Suppressor macrophage treated with lipopolysaccharide for 1 hour (primary cell): ENCODE data around the gene AMPD3.

ENCODE experiments used
- DNase-seq, 3 donors: peaks; one replicate each; pipeline ENCODE4 v3.0.0-alpha.2; 2020 to 2022

The AMPD3 gene

DNA sequence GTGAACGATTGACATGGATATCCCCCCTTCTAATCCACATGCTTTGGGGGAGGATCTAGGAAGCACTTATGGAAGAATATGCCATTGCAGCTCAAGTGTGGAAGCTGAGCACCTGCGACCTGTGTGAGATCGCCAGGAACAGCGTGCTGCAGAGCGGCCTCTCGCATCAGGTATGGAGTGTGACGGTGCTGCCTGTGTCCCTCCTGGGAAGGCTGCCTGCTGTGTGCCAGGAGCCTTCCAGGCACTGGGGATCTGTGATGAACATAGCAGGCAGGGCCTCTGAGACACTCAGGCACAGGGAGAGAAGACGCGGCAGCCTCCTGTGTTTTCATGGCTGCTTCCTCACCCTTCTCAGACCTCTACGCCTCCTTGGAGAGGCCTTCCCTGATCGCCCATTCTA lies 49.4 kb downstream of the AMPD3 start:
- no peak for DNase-seq

DNA sequence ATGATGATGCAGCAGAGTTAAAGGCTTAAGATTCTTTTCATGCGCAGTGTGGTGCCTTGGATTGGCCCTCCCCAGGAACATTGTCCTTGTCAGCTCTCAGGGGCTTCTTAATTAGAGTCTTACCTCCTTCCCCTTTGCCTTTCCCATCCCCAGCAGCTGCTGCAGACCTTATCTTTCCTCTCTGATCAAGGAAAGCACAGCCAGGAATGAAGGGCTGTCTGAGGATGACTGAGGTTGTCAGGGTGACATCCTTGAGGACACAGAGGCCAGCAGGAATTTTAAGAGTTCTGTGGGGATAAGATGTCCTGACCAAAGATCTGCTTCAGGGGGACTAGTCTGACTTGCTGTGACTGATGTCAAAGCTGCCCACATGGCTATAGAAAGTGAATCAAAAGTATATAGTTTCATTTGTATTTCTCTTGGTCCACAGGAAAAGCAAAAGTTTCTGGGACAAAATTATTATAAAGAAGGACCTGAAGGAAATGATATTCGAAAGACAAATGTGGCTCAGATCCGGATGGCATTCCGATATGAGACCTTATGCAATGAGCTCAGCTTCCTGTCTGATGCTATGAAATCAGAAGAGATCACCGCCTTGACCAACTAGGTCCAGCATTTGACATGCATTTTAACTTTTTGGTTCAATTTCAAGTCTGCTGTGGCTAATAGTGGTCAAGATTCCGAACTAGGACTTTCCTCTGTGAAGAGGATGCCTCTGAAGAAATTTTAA lies 50.4 kb downstream of the AMPD3 start:
- no peak for DNase-seq

DNA sequence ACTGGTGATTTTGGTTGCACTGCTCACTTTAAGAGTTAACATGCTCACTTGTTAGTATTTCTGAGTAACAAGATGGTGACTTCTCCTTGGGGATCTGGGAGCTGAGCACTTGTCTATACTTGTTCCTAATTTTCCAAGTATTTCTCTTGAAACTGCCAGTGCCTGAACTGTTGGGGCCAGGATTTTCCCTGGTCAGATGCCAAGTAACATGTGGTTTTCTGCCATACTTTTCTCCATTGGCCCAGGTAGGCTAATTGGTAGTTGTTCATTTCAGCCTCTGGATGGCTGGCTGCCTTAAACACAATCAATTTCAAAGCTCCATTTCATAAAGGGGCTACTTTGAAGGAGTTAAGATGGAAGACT lies 50.9 kb downstream of the AMPD3 start:
- no peak for DNase-seq

DNA sequence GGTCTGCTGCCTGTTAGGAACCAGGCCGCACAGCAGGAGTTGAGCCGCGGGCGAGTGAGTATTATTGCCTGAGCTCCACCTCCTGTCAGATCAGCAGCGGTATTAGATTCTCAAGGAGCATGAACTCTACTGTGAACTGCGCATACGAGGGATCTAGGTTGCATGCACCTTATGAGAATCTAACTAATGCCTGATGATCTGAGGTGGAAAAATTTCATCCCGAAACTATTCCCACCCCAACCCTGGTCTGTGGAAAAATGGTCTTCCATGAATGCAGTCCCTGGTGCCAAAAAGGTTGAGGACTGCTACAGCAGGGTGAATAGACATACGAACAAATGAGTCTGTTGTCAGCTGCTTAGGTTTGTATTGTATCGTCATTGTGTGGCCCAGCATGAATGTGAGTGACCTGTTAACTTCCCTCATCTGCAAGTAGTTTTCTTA lies 56.1 kb downstream of the AMPD3 start:
- DNase-seq: no peak

DNA sequence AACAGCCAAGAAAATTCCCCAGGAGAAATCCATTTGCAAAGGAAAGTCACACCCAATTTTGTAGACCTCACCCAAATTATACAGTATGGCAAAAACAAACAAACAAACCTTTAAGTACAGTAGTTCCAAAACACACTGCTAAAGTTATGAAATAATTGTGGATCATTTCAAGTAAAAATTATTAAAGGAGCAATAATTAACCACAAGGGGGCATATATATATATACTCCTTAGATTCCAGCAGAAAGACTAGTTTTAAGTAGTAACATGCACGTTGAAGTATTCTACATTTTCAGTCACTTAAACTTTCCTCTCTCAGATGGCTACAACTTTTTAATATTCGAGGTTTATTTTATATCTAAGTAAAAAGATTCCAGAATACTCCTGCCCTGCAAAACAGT lies 59.1 kb downstream of the AMPD3 start:
- DNase-seq: peak in 2 of 3 donors; percentile 52 to 55

DNA sequence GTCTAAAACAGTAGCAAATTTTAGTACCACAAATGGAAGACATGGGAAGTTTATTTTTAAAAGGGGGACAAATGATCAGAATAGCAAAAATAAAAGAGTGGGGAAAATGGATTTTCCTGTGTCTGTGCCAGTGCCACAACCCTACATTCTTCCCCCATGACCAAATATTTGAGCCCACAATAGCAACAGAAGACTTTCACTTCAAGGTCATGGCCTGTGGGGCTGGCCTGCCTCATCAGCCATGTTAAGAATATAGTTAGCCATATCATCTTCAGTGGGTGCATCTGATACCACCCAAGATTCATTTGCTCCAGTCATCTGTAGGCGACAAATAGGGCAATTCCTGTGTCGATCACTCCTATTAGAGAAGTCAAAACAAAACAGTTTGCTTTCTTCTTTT lies 59.6 kb downstream of the AMPD3 start:
- DNase-seq: no peak

DNA sequence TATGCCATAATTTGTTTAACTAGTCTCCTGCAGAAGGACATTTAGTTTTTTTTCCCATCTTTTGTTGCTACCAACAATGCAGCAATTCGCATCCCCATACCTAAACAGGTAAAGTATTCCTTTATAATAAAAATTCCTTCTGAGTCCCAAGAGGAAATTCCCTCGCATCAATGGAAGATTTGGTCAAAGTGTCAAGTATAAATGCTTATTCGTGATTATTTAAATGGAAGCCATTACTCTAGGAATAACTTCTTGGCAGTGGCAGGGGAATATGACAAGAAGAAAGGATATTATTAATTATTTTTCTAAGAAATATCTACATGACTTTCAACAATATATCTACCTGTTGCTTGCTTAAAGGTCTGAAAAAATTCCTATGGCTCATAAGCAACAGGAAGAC lies 60.4 kb downstream of the AMPD3 start:
- DNase-seq: no peak

DNA sequence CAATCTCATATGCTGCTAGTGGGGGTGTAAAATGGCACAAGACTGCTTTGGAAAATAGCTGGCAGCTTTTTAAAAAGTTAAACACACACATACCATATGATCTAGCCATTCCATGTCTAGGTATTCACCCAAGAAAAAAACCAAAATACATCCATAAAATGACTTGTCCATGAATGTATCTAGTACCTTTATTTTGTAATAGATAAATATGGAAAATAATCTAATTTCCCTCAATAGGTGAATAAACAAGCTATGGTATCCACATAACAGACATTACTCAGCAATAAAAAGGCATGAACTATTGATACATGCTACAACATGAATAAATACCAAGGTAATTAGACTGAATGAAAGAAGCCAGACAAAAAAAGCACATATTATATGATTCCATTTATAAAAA lies 63.1 kb downstream of the AMPD3 start:
- DNase-seq: no peak

DNA sequence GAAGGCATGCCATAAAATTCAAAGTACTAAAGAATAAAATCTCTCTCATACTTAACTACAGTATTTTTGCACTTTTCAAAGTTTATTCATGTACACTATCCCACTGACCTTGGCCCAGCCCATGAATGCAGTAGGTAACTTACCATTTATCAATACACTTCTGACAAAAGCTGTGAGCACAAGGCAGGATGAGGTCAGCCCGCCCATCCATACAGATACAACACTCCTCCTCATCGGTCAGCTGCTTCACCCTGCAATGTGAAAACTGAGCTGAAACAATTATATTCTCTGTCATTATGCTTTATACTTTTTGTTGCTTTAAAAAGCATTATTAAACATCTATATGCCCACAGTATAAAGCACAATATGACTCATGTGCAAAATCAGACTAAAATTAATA lies 63.8 kb downstream of the AMPD3 start:
- DNase-seq: peak in 1 of 3 donors; percentile 35

DNA sequence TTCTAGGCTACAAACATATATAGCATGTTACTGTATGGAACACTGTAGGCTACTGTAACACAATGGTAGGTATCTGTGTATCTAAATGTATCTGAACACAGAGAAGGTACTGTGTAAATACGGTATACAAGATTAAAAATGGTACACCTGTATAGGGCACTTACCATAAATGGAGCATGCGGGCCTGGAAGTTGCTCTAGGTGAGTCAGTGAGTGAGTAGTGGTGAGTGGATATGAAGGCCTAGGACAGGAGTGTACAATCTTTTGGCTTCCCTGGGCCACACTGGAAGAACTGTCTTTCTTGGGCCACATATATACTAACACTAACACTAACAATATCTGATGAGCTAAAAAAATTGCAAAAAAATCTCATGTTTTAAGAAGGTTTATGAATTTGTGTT lies 64.6 kb downstream of the AMPD3 start:
- no peak for DNase-seq

DNA sequence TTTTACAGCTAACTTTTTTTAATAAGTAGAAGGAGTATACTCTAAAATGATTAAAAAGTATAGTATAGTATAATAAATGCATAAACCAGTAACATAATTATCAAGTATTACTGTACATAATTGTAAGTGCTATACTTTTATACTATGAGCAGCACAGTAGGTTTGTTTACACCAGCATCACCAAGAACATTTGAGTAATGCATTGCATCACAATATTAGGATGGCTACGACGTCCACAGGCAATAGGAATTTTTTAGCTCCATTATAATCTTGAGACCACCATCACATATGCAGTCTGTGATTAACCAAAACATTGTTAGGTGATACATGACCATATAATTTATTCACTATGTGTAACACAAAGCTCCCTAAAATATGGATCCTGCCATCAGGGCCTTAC lies 65.5 kb downstream of the AMPD3 start:
- no peak for DNase-seq

DNA sequence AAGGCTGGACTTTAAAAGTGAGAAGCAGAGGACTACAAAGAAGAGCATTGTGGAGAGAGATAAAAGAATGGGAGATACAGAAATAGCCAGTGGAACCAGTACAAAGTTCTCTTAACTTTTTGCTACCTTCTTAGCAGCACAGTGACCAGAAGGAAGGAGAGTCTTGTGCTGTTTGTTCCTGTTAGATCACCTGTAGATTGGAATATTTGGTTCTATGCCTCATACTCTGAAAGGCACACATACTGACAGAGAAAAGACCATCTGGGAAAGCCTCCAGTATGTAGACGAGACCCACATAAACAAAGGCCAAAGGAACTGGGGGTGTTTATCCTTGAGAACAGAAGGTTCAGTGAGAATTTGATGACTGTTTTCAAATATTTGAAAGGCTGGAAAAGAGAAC lies 67.2 kb downstream of the AMPD3 start:
- no peak for DNase-seq

DNA sequence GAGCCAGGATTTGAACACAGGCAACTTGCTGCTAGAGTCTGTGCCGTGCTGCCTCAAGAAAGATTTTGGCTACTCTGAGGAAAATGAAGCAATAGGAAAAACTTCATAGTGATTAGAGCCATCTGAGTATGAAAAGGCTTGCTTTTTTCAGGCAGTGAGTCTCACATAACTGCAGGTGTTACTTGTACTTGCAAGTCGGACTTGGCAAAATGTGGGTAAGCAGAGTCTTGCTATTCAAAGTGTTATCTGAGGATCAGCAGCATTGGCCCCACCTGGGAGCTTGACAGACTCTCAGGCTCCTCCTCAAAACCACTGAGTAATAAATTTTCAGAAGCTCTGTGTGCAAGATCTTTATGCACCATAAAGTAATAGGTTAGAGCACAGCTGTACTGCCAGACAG lies 67.9 kb downstream of the AMPD3 start:
- DNase-seq: no peak

DNA sequence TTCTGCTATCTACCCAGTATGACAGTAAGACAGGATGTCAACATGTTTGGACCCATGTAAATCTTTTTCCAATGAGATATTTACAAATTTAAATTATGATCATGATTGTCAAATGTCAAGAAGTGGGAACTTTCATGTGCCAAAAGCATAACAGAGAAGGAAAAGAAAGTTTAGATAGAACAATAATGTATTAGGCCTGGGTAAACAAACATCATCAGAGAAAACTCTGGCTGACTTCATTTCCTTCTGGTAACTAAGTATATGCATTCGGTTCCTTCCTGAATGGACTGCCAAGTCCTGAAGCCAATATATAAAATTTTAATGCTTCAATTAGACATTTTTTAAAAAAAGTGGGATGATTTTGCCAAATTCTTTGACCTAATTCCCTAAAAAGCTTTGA lies 69.4 kb downstream of the AMPD3 start:
- DNase-seq: no peak

DNA sequence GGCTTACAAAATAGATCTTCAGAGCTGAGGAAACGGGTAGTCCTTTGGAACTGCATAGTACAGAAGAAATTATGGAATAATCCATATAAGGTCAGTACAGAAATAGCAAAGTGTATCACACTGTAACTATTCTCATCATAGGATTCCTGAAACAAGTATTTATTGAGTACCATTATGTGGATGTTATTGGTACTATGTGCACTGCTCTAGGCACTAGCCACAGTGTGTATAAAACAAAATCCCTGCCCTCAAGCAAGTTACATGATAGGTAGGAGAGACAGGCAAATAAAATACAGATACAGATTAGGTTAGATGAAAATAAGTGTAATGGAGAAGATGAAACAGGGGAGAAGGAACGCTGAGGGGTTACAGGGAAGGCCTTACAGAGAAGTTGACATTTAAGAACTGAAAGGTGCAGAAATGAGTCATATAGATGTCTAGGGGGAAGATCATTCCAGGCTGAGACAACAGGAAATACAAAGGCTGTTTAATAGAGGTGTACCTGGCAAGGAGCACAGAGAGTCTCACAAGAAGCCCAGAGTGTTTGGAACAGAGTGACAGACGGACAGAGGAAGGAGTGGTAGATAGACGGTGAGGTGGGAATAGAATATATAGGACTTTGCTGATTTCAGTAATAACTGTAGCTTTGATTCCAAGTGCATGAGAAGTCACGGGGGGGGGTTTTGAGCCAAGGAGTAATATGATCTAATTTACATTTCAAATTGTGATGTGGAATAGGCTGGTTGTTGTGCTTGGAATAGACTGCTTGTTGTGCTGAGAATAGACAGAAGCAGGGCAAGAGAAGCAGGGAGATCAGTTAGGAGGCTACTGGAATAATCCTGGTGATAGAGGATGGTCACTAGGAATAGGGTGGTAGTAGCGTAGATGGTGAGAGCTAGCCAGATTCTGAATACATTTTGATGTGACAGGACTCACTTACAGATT lies 72.2 kb downstream of the AMPD3 start:
- no peak for DNase-seq

DNA sequence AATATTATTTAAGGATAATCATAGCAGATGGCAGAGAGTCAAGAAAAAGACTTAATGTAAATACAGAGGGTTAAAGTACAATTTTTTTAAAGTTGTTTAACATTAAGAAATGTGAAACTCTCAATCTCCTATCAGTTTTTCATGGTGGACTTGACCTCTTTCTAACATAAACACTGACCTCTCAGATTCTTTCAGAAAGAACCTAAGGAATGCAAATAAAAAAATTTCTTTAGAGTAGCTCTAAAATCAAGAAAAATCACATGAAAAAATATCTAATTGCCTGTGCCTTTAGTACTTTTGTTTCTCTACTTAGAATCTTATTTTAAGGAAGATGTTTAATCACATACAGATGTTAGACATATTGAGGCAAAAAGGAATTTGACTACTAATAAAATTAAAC lies 73.1 kb downstream of the AMPD3 start:
- no peak for DNase-seq

DNA sequence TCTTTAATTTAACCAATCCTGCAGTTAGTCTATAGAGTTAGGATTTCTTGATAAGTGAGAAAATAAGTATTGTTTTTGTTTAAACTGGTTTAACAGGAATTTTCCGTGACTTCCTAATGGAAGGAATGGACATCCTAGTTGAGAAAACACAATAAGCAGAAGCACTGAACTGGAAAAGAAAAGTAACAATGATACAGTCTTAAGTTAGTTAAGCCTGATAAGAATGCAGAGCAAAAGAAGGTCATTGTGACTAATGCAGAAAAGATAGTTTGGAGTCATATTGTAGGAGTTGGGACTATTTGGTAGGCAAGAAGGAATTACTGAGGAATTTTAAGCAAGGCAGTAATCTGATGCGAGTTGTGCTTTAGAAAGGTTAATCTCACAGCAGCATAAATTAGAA lies 74.2 kb downstream of the AMPD3 start:
- DNase-seq: no peak

DNA sequence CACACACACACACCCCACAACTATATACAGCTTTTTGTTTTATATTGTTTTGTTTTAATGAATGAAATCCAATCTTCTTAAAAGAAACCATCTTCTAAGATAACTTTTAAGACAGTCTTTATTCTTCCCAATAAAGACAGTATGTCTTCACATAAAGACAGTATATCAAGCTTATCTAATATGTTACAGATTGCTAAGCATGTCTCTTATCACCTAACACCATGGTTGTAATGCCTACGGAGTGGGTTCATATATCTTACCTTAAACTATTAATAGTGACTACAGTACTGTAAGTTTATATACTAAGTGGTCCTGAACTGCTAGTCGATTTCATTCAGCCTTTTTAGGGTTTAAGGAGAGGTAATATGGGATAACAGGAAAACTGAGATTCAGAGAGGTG lies 77.5 kb downstream of the AMPD3 start:
- DNase-seq: no peak

DNA sequence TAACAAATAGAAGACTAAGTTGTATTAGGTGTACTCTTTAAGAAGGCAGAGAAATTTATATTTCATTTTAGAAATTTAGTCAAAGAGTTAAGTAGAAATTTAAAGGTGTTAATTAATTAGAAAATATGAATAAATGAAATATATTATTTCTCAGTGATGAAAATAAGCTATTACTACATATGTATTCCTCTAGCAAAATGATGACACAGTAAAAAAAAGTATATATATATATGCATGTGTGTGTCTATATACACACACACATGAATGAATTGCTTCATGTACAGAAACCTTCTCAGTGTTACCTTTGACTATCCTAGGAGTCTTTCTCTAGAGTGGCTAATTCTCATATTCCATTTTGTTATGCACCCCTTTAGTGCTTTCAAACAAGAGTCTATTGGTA lies 78.3 kb downstream of the AMPD3 start:
- no peak for DNase-seq

DNA sequence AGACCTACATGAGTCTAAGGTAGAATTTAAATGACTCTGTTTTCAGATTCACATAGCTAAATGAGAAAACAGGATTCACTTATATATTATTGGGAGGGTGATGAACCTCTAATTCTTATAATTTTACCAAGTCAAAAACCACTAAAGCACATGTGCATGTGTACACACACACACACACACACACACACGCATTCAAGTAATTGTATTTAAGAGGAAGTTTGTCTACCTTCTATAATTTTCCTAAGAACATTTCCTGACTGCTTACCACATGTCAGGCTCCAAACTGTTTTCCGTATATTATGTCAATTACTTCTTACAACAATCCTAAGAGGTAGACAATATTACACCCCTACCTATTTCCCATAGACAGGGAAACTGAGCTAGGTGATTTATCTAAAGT lies 79.3 kb downstream of the AMPD3 start:
- no peak for DNase-seq

DNA sequence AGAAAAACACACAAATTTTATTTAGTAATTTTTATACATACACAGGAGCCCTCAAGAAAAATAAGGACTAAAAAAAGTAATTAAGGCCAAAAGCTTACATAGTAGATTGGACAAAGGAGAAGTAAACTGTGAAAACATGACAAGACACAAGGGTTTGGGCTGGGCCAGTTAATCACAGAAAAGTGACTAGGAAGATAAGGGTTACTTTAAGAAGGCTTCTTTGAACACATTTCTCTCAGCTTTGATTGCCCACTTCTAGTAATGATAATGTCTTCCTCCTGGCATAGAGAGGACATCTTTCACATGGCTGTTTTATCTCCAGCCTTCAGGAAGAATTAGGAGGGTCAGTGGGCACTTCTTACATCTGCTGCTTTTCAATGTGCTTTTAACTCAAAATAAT lies 82.5 kb downstream of the AMPD3 start:
- no peak for DNase-seq

DNA sequence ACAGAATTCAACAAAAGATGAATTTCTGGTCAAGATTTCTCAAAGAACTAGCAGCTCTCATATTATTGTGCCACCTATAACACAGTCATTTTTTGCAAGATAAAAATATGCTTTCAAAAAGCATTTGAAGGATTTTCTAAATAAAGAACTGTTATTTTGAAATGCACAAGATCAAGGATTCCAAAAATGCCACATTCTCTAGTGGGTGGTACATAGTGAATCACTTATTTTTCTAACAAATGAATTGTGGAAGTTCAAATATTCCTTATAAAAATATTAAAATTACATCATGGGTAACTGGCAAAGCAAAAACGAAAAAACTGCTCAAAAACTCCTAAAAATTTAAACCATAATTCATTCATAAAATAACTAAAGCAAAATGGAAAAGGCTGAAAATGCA lies 83.9 kb downstream of the AMPD3 start:
- no peak for DNase-seq

DNA sequence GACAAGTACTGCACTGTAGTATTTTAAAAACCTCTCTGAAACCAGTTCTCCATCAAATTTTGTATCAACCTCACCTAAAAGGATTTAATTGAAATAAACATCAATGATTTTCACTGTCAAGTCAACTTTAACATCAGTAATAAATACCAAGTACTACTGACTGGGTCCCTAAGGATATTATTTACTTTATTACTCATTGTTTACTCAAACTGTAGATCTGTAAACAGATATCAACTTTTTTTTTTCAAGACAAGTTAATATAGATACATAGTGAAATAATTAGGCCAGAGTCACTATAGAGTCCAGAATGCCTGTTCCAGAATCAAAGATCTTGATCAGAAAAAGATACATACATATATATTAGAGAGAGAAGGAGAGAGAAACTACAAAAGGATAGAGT lies 84.3 kb downstream of the AMPD3 start:
- DNase-seq: no peak

DNA sequence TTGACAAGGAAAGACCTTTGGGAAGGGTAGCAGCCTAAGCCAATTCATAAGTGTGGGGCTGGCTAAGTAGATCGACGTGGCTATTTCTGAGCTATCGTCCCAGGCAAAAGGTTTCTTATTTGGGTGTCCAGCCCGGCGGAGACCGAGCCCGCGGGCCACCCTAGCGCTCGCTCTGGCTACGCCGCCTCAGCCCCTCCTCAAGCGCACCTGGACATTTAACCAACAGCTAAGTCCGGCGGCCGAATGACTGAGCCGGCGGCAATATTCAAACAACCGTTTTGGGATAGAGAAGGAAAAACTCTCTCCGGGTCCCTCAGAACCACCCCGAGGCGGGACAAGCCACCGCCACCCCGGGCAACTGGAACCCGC lies 85.5 kb downstream of the AMPD3 start:
- DNase-seq: no peak
